Measurements from ENCODE around the gene HSD17B3. TPM values are rescaled to one million over a fixed set of nuclear protein-coding genes. Genes with fewer than 3 reads are reported as not detected.

Gene HSD17B3
- total RNA-seq, 2 experiments from 2014 or later: 0.42 to 0.80 TPM

DNA sequence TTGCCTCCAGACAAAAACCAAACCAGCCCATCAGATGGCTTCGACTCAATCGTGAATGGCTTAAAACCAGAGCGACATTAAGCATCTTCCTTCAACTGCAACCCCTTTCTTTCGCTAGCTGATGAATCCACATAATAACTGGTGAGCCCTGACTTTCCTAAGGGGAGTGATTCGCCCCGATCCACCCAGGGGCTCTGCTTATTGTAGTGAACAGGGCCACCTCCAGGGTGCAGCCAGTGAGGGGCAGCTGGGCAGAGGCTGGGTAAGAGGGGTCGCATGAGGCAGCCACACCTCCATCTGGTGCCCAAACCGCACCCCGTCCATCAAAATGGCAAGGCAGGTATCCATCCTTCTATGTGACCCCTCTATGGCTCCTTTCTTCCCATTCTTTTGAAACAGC is 43.6 kb upstream of the HSD17B3 start:
- no peak overlapping the region for H3K4me3 Mint-ChIP-seq
- H3K27ac ChIP-seq (ENCODE audit: low read depth in 1 of 2, low read length in 2 of 2): no peak overlapping the region
- DNase-seq (no peak), ATAC-seq (ENCODE audit: poor library complexity) (no peak)
- peaks cover 2% of the 10 kb centered on the region for H3K9me3 Mint-ChIP-seq
- no peaks in the 10 kb centered on the region for H3K27me3 ChIP-seq (ENCODE audit: control insufficient read depth in 1 of 2, insufficient read depth in 2 of 2, low read length in 2 of 2)
- no peak overlapping the region for H3K27ac Mint-ChIP-seq
- H3K4me1 ChIP-seq (ENCODE audit: insufficient read depth, low read length): no peaks in the 10 kb centered on the region
- H3K4me3 ChIP-seq (ENCODE audit: low read length): no peak overlapping the region
- intact Hi-C loops (cut with DNase I, micrococcal nuclease): no loop called here
- TF ChIP-seq, protein P1, sequence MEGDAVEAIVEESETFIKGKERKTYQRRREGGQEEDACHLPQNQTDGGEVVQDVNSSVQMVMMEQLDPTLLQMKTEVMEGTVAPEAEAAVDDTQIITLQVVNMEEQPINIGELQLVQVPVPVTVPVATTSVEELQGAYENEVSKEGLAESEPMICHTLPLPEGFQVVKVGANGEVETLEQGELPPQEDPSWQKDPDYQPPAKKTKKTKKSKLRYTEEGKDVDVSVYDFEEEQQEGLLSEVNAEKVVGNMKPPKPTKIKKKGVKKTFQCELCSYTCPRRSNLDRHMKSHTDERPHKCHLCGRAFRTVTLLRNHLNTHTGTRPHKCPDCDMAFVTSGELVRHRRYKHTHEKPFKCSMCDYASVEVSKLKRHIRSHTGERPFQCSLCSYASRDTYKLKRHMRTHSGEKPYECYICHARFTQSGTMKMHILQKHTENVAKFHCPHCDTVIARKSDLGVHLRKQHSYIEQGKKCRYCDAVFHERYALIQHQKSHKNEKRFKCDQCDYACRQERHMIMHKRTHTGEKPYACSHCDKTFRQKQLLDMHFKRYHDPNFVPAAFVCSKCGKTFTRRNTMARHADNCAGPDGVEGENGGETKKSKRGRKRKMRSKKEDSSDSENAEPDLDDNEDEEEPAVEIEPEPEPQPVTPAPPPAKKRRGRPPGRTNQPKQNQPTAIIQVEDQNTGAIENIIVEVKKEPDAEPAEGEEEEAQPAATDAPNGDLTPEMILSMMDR (IDR thresholded peaks at IDR 0.05): no peak
- no peaks in the 10 kb centered on the region for H3K36me3 Mint-ChIP-seq (ENCODE audit: low read depth)
- ChIA-PET CTCF (no interaction called here), POLR2A (interaction anchor here (0.6 kb wide), 1 partner anchor 69 kb away, joined by 3 read pairs; no protein-coding TSS in a partner anchor)
- no peaks in the 10 kb centered on the region for H3K4me1 Mint-ChIP-seq (ENCODE audit: low read depth)
- H3K9me3 ChIP-seq (ENCODE audit: control insufficient read depth in 1 of 2, insufficient read depth in 1 of 2, low read length in 2 of 2): no peaks in the 10 kb centered on the region
- no peaks in the 10 kb centered on the region for H3K36me3 ChIP-seq (ENCODE audit: insufficient read depth, low read length)
- H3K27me3 Mint-ChIP-seq: no peaks in the 10 kb centered on the region

DNA sequence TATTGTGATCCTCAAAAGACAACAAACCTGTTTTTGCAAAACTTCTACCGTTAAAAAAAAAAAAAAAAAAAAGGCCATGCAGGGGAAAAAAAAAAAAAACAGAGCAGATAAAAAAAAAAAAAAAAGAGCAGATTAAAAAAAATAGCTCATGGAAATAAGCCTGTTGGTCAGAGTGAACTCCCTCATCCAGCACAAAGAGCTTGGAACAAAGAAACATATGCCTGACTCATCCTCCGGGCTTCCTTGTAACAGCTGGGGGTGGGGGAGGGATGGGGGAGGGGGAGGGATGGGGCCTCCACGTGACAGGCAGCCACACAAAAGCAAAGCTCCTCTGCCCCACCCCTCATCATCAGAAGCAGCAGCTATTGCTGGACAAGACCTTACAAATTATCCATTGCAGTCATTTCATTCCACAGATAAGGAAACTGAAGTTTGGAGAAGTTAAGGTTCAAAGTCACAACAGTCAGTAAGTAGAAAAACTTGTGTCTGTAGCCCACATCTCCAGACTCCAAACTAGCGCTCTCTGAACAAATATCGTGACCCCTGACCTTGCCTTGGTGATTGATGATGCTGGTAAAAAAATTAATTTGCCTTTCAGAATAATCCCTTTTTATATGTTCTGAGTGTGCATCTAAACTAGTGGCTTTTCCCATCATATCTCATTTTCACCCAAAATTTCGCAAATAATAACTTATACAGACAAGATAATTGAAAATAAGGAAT is 42.6 kb upstream of the HSD17B3 start:
- DNase-seq: no peak
- POLR2A ChIA-PET: no interaction called here
- Histone ChIP-seq H3K27me3 (ENCODE audit: control insufficient read depth in 1 of 2, insufficient read depth in 2 of 2, low read length in 2 of 2) (no peaks in the 10 kb centered on the region), H3K36me3 (ENCODE audit: insufficient read depth, low read length) (no peaks in the 10 kb centered on the region), H3K9me3 (ENCODE audit: control insufficient read depth in 1 of 2, insufficient read depth in 1 of 2, low read length in 2 of 2) (no peaks in the 10 kb centered on the region), H3K4me1 (ENCODE audit: insufficient read depth, low read length) (no peaks in the 10 kb centered on the region), H3K4me3 (ENCODE audit: low read length) (no peak overlapping the region), H3K27ac (ENCODE audit: low read depth in 1 of 2, low read length in 2 of 2) (no peak overlapping the region)
- Mint-ChIP-seq H3K27ac (no peak overlapping the region), H3K4me1 (ENCODE audit: low read depth) (no peaks in the 10 kb centered on the region), H3K9me3 (peaks cover 2% of the 10 kb centered on the region), H3K4me3 (no peak overlapping the region), H3K27me3 (no peaks in the 10 kb centered on the region), H3K36me3 (ENCODE audit: low read depth) (no peaks in the 10 kb centered on the region)
- ATAC-seq (ENCODE audit: poor library complexity): no peak
- intact Hi-C loops (cut with DNase I, micrococcal nuclease): no loop called here
- CTCF ChIA-PET: interaction anchor here (0.6 kb wide), 1 partner anchor 524 kb away, joined by 3 read pairs; no protein-coding TSS in a partner anchor
- TF ChIP-seq, protein P1 (IDR thresholded peaks at IDR 0.05): no peak

DNA sequence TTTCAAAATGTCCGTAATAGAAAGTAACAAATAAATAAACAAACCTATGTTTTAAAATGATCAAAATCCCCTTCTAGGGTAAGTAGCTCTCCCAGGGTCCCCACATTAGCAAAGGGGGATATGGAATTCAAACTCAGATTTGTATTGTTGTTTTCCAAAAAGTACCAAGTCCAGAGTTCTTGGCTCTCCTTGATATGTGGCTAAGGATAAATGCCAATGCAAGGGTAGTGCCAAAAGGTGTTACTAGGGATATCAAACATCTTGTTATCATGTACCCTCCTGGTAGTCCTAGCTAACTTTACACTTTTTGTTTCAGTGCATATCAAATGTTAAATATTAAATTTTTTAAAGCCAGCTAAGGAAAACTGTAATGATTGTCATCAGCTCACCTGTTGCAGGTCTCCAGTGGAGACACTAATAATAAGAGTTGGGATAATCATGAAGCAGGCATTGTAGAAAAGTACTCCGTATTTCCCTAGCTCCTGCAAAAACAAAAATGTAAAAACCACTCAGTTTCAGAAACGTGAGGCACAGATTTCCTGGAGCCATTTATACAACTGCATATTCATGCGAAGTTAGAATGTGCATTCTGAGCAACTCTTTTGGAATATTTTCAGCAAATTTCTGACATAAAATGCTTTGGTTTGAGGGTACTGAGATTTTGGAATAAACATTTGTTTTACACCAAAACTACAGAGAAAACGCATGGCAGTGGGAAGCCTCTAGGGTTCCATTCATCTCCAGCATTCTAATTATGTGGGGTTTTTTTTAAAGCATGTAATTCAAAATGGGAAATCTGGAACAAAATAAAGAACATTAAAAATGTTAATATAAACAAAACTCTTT is 41.8 kb upstream of the HSD17B3 start:
- POLR2A ChIA-PET: no interaction called here
- no peak for DNase-seq

More for the DNA sequence above, 41.8 kb upstream of the HSD17B3 start:
- no peaks in the 10 kb centered on the region for H3K36me3 ChIP-seq (ENCODE audit: insufficient read depth, low read length)
- no peaks in the 10 kb centered on the region for H3K27me3 Mint-ChIP-seq
- H3K27ac Mint-ChIP-seq: no peak overlapping the region
- H3K36me3 Mint-ChIP-seq (ENCODE audit: low read depth): no peaks in the 10 kb centered on the region
- ATAC-seq (ENCODE audit: poor library complexity): no peak
- no peaks in the 10 kb centered on the region for H3K4me1 ChIP-seq (ENCODE audit: insufficient read depth, low read length)
- peaks cover 2% of the 10 kb centered on the region for H3K9me3 Mint-ChIP-seq
- H3K4me3 Mint-ChIP-seq: no peak overlapping the region
- no peaks in the 10 kb centered on the region for H3K27me3 ChIP-seq (ENCODE audit: control insufficient read depth in 1 of 2, insufficient read depth in 2 of 2, low read length in 2 of 2)
- no peak overlapping the region for H3K4me3 ChIP-seq (ENCODE audit: low read length)
- TF ChIP-seq, protein P1 (IDR thresholded peaks at IDR 0.05): no peak
- H3K9me3 ChIP-seq (ENCODE audit: control insufficient read depth in 1 of 2, insufficient read depth in 1 of 2, low read length in 2 of 2): no peaks in the 10 kb centered on the region
- CTCF ChIA-PET: interaction anchor here (1.1 kb wide), 1 partner anchor 16 kb away, joined by 3 read pairs; no protein-coding TSS in a partner anchor
- no peak overlapping the region for H3K27ac ChIP-seq (ENCODE audit: low read depth in 1 of 2, low read length in 2 of 2)
- intact Hi-C loops (cut with DNase I, micrococcal nuclease): no loop called here
- no peaks in the 10 kb centered on the region for H3K4me1 Mint-ChIP-seq (ENCODE audit: low read depth)
